IMR-90 (cell line): ENCODE measurements around the gene ZNF248. TPM values are rescaled to one million over a fixed set of nuclear protein-coding genes. Genes with fewer than 3 reads are reported as not detected.

Source experiments
- ATAC-seq: fragments of 200-7000 bp; cut with Tn5 transposase; 2 replicates; pipeline ENCODE4 v1.9.1; 2020; ENCODE audit warnings: low read depth, mild to moderate bottlenecking, moderate library complexity
- BruUV-seq: library from RNA; stranded (reverse); fragments of 400-500 nt; replicated peaks from 2 replicates; lab custom pipeline; 2021; lab: Mats Ljungman, UMichigan
- CTCF ChIA-PET: fragments of 300-600 bp; formaldehyde crosslinking; extraction: SDS; loops from one replicate; lab custom pipeline; 2021; ENCODE audit warnings: antibody characterized with exemption; lab: Yijun Ruan, JAX
- POLR2A ChIA-PET: fragments of 300-600 bp; sonication (Branson Sonifier 250); formaldehyde crosslinking; loops from one replicate; lab custom pipeline; 2022; ENCODE audit warnings: antibody characterized with exemption; ENCODE audit not compliant: unreplicated experiment; lab: Charles Lee
- DNase-seq: peaks from one replicate; pipeline ENCODE4 v3.0.0; 2013
- H2AFZ ChIP-seq: replicated peaks from 2 replicates; pipeline ENCODE3; 2013; ENCODE audit warnings: low read length, mild to moderate bottlenecking; ENCODE audit not compliant: poor library complexity
- H2AK5ac ChIP-seq: 2 replicates; pipeline ENCODE4 v1.6.1; 2013; ENCODE audit warnings: low read depth, low read length, inconsistent platforms
- H2AK9ac ChIP-seq: replicated peaks from 2 replicates; pipeline ENCODE3; 2013; ENCODE audit warnings: mild to moderate bottlenecking, low read depth, low read length, moderate library complexity; ENCODE audit not compliant: poor library complexity
- H2BK120ac ChIP-seq: 2 replicates; pipeline ENCODE4 v1.6.1; 2013; ENCODE audit warnings: low read depth, low read length, inconsistent platforms
- H2BK15ac ChIP-seq: 3 replicates; pipeline ENCODE4 v1.6.1; 2013; ENCODE audit warnings: low read depth, low read length, inconsistent platforms
- H2BK20ac ChIP-seq: 2 replicates; pipeline ENCODE4 v1.6.1; 2013; ENCODE audit warnings: low read depth, mild to moderate bottlenecking, inconsistent platforms, low read length, moderate library complexity
- H2BK5ac ChIP-seq: 2 replicates; pipeline ENCODE4 v1.6.1; 2013; ENCODE audit warnings: mild to moderate bottlenecking, low read depth, low read length, inconsistent platforms; ENCODE audit not compliant: poor library complexity, severe bottlenecking
- H3K14ac ChIP-seq: replicated peaks from 2 replicates; pipeline ENCODE4 v1.6.1; 2013; ENCODE audit warnings: low read depth, low read length, inconsistent platforms
- H3K18ac ChIP-seq: 2 replicates; pipeline ENCODE4 v1.6.1; 2013; ENCODE audit warnings: low read depth, low read length, control low read depth
- H3K23ac ChIP-seq: 2 replicates; pipeline ENCODE4 v1.6.1; 2013; ENCODE audit warnings: low read depth, low read length, inconsistent platforms
- H3K27ac ChIP-seq: 2 replicates; pipeline ENCODE4 v1.5.1; 2013; ENCODE audit warnings: mild to moderate bottlenecking, control low read depth, low read length; ENCODE audit not compliant: insufficient read depth
- H3K27me3 ChIP-seq: 2 replicates; pipeline ENCODE4 v1.6.1; 2013; ENCODE audit warnings: low read length; ENCODE audit not compliant: control insufficient read depth, insufficient read depth
- H3K36me3 ChIP-seq: 2 replicates; pipeline ENCODE4 v1.6.1; 2013; ENCODE audit warnings: low read length, mixed read lengths; ENCODE audit not compliant: control insufficient read depth, insufficient read depth
- H3K4ac ChIP-seq: 2 replicates; pipeline ENCODE4 v1.6.1; 2013; ENCODE audit warnings: low read depth, low read length, inconsistent platforms
- H3K4me1 ChIP-seq: 2 replicates; pipeline ENCODE4 v1.6.1; 2013; ENCODE audit warnings: low read length, mixed read lengths; ENCODE audit not compliant: control insufficient read depth, insufficient read depth
- H3K4me2 ChIP-seq: 2 replicates; pipeline ENCODE4 v1.6.1; 2013; ENCODE audit warnings: low read depth, mild to moderate bottlenecking, control low read depth, low read length, moderate library complexity
- H3K4me3 ChIP-seq: 2 replicates; pipeline ENCODE4 v1.5.1; 2013; ENCODE audit warnings: low read depth, mild to moderate bottlenecking, control low read depth, low read length, moderate library complexity; ENCODE audit not compliant: insufficient read depth
- H3K56ac ChIP-seq: 2 replicates; pipeline ENCODE4 v1.6.1; 2013; ENCODE audit warnings: low read length, inconsistent platforms; ENCODE audit not compliant: insufficient read depth; ENCODE audit errors: extremely low read depth
- H3K79me1 ChIP-seq, 2 experiments: 2 replicates each; pipeline ENCODE4 v1.6.1; 2013; ENCODE audit warnings: low read length in 2 of 2, inconsistent platforms in 1 of 2, low read depth in 1 of 2
- H3K9ac ChIP-seq: 2 replicates; pipeline ENCODE4 v1.6.1; 2013; ENCODE audit warnings: low read depth, low read length, control low read depth
- H3K9me1 ChIP-seq: 2 replicates; pipeline ENCODE4 v1.6.1; 2013; ENCODE audit warnings: low read length, inconsistent platforms; ENCODE audit not compliant: insufficient read depth
- H3K9me3 ChIP-seq: 2 replicates; pipeline ENCODE4 v1.6.1; 2013; ENCODE audit warnings: low read length; ENCODE audit not compliant: control insufficient read depth, insufficient read depth
- H4K20me1 ChIP-seq: 2 replicates; pipeline ENCODE4 v1.6.1; 2013; ENCODE audit warnings: low read length, inconsistent platforms; ENCODE audit not compliant: insufficient read depth
- H4K5ac ChIP-seq: 2 replicates; pipeline ENCODE4 v1.6.1; 2013; ENCODE audit warnings: mild to moderate bottlenecking, low read depth, low read length, control low read depth
- H4K8ac ChIP-seq, 2 experiments: 2 replicates each; pipeline ENCODE4 v1.6.1; 2013; ENCODE audit warnings: low read depth in 2 of 2, low read length in 2 of 2, control low read depth in 1 of 2, inconsistent platforms in 1 of 2
- H4K91ac ChIP-seq: 2 replicates; pipeline ENCODE4 v1.6.1; 2013; ENCODE audit warnings: low read depth, low read length, inconsistent platforms; ENCODE audit not compliant: insufficient read depth
- BHLHE40 ChIP-seq: fragments of 150-350 bp; IDR thresholded peaks from 2 replicates; pipeline ENCODE4 v1.6.1; 2016; ENCODE audit warnings: mild to moderate bottlenecking, low read depth, low read length
- CEBPB ChIP-seq: IDR thresholded peaks from 2 replicates; pipeline ENCODE4 v1.6.1; 2012; ENCODE audit warnings: low read depth, low read length, improper control_type of control experiment
- CHD1 ChIP-seq: IDR thresholded peaks from 2 replicates; pipeline ENCODE4 v1.6.1; 2012; ENCODE audit warnings: low read depth, low read length, improper control_type of control experiment
- FOS ChIP-seq: fragments of 150-350 bp; IDR thresholded peaks from 2 replicates; pipeline ENCODE4 v1.6.1; 2016; ENCODE audit warnings: low read depth, low read length
- MAFK ChIP-seq: IDR thresholded peaks from 2 replicates; pipeline ENCODE4 v1.6.1; 2012; ENCODE audit warnings: low read depth, low read length, improper control_type of control experiment
- MAZ ChIP-seq: IDR thresholded peaks from 2 replicates; pipeline ENCODE4 v1.6.1; 2012; ENCODE audit warnings: low read depth, mild to moderate bottlenecking, low read length, improper control_type of control experiment, moderate library complexity, borderline replicate concordance
- MXI1 ChIP-seq: IDR thresholded peaks from 2 replicates; pipeline ENCODE4 v1.6.1; 2012; ENCODE audit warnings: low read depth, mild to moderate bottlenecking, low read length, moderate library complexity, borderline replicate concordance
- NFE2L2 ChIP-seq: fragments of 150-350 bp; IDR thresholded peaks from 2 replicates; pipeline ENCODE4 v1.6.1; 2016; ENCODE audit warnings: low read depth, mild to moderate bottlenecking, low read length
- POLR2A ChIP-seq: IDR thresholded peaks from 2 replicates; pipeline ENCODE4 v1.6.1; 2012; ENCODE audit warnings: mild to moderate bottlenecking, low read depth, low read length
- RAD21 ChIP-seq: IDR thresholded peaks from 2 replicates; pipeline ENCODE4 v1.6.1; 2012; ENCODE audit warnings: low read length, improper control_type of control experiment
- RFX5 ChIP-seq: IDR thresholded peaks from 2 replicates; pipeline ENCODE4 v1.8.0; 2012; ENCODE audit warnings: low read depth, mild to moderate bottlenecking, low read length, moderate library complexity
- USF2 ChIP-seq: fragments of 150-350 bp; IDR thresholded peaks from 2 replicates; pipeline ENCODE4 v1.6.1; 2017; ENCODE audit warnings: mild to moderate bottlenecking, antibody characterized with exemption, low read length, low read depth
- WGBS, 2 experiments: methylation state at CpG; one replicate each; pipeline versions ENCODE4 v1.1.5 to v1.1.7; 2013; ENCODE audit warnings: missing lambda C conversion rate in 2 of 2; ENCODE audit not compliant: insufficient read length in 1 of 2; ENCODE audit errors: extremely low coverage in 2 of 2; 5-methylcytosine and 5-hydroxymethylcytosine counted together
- dilution Hi-C: fragments of 300-500 bp; cut with HindIII; formaldehyde crosslinking; loops from one replicate; pipeline ENCODE4 v1.14.3; 2018; ENCODE audit warnings: low sequenced_read_pairs; ENCODE audit not compliant: unreplicated experiment
- in situ Hi-C: fragments of 300-500 bp; cut with MboI; formaldehyde crosslinking; loops from 3 replicates; pipeline ENCODE4 v1.14.3; 2019; ENCODE audit warnings: low sequenced_read_pairs, inconsistent platforms, mixed read lengths
- intact Hi-C: fragments of 100-400 bp; cut with micrococcal nuclease; formaldehyde crosslinking; loops from 2 replicates; pipeline ENCODE4 v1.10.0; 2022
- polyA plus RNA-seq, 3 experiments: library from polyadenylated mRNA; depleted of rRNA; stranded (reverse); fragments of >200 nt; gene quantifications; 2 replicates each; pipeline ENCODE4 v1.2.3, GENCODE V29; 2012; ENCODE audit warnings: low replicate concordance in 1 of 3
- total RNA-seq: library from RNA; depleted of rRNA; stranded (reverse); fragments of >200 nt; gene quantifications from 2 replicates; pipeline ENCODE4 v1.2.3, GENCODE V29; 2012
- TF ChIP-seq, protein P1 (sequence below): conservative IDR thresholded peaks from 2 replicates; pipeline ENCODE4 v1.5.1; 2012; ENCODE audit warnings: mild to moderate bottlenecking, low read depth, low read length, improper control_type of control experiment
- TF ChIP-seq, protein P2 (sequence below): fragments of 150-350 bp; IDR thresholded peaks from 2 replicates; pipeline ENCODE4 v1.6.1; 2016; ENCODE audit warnings: low read depth, mild to moderate bottlenecking, low read length, moderate library complexity, borderline replicate concordance

ZNF248 gene
- total and polyA plus RNA-seq, 2 of the 4 experiments (the other 2 are of a cell fraction) = 5.1 to 5.7 TPM

DNA sequence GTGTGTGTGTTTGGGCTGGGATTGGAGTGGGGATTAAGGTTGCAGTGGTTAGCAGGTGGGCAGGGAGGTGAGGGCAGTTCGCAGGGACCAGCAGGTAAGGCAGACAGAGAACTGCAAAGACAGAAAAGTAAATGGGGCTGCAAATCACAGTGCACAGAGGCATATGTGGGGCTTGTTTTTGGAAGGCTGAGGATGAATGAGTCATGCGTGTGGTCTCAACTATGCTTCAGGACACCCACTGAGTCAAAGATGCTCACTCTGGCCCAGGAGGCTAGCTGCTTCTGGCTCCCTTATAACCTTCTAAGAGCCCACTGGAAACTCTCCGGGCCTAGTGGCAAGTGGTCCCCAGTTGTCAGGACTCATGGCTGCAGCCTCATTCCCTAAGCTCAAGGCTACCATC lies 118.2 kb downstream of the ZNF248 start:
- Histone ChIP-seq H3K27me3 (no peaks in the 10 kb centered on the region), H3K14ac (no peak overlapping the region), H3K23ac (no peak overlapping the region), H3K56ac (no peak overlapping the region), H3K4me2 (no peak overlapping the region), H4K8ac (no peak overlapping the region), H3K9ac (no peak overlapping the region), H3K9me1 (no peaks in the 10 kb centered on the region), H2BK20ac (no peak overlapping the region), H4K20me1 (no peaks in the 10 kb centered on the region), H3K18ac (no peak overlapping the region), H4K91ac (no peak overlapping the region), H3K4ac (no peak overlapping the region), H3K27ac (no peak overlapping the region), H3K4me1 (no peaks in the 10 kb centered on the region), H3K36me3 (no peaks in the 10 kb centered on the region), H2AFZ (no peak overlapping the region), H2AK9ac (no peak overlapping the region), H3K4me3 (no peak overlapping the region), H3K79me1 (no peaks in the 10 kb centered on the region), H2AK5ac (no peak overlapping the region), H4K5ac (no peak overlapping the region), H2BK15ac (no peak overlapping the region), H2BK120ac (no peak overlapping the region), H3K9me3 (peaks cover 19% of the 10 kb centered on the region; the same call in 1 of the 2 replicates), H2BK5ac (no peak overlapping the region)
- WGBS, 2 experiments = 14% methylated on average over 1 of the region's 3 CpGs; no CpG with 5 or more reads in 1 of the 2 experiments
- no peak; the same call in 1 of the 2 replicates for ATAC-seq
- ChIA-PET CTCF (no interaction called here), POLR2A (no interaction called here)
- no TSS peak for BruUV-seq
- TF ChIP-seq BHLHE40 (no peak), CEBPB (no peak), POLR2A (no peak), CHD1 (no peak), MAZ (no peak), FOS (no peak), MAFK (no peak), RFX5 (no peak), NFE2L2 (no peak), RAD21 (no peak), USF2 (no peak), MXI1 (no peak)
- TF ChIP-seq, protein P1, sequence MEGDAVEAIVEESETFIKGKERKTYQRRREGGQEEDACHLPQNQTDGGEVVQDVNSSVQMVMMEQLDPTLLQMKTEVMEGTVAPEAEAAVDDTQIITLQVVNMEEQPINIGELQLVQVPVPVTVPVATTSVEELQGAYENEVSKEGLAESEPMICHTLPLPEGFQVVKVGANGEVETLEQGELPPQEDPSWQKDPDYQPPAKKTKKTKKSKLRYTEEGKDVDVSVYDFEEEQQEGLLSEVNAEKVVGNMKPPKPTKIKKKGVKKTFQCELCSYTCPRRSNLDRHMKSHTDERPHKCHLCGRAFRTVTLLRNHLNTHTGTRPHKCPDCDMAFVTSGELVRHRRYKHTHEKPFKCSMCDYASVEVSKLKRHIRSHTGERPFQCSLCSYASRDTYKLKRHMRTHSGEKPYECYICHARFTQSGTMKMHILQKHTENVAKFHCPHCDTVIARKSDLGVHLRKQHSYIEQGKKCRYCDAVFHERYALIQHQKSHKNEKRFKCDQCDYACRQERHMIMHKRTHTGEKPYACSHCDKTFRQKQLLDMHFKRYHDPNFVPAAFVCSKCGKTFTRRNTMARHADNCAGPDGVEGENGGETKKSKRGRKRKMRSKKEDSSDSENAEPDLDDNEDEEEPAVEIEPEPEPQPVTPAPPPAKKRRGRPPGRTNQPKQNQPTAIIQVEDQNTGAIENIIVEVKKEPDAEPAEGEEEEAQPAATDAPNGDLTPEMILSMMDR = no peak
- TF ChIP-seq, protein P2, sequence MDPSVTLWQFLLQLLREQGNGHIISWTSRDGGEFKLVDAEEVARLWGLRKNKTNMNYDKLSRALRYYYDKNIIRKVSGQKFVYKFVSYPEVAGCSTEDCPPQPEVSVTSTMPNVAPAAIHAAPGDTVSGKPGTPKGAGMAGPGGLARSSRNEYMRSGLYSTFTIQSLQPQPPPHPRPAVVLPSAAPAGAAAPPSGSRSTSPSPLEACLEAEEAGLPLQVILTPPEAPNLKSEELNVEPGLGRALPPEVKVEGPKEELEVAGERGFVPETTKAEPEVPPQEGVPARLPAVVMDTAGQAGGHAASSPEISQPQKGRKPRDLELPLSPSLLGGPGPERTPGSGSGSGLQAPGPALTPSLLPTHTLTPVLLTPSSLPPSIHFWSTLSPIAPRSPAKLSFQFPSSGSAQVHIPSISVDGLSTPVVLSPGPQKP = no peak
- intact Hi-C loops (no loop called here), in situ Hi-C loops (no loop called here), dilution Hi-C loops (no loop called here)
- DNase-seq = no peak
